SIG-M5 treated with dmso at 0.1 percent for 504 hours (cell line): ENCODE data around the gene MOGAT3.

Source experiments
- DNase-seq: peaks from one replicate; lab custom pipeline; 2025; ENCODE audit not compliant: unreplicated experiment; lab: John Stamatoyannopoulos, UW

MOGAT3 gene

DNA sequence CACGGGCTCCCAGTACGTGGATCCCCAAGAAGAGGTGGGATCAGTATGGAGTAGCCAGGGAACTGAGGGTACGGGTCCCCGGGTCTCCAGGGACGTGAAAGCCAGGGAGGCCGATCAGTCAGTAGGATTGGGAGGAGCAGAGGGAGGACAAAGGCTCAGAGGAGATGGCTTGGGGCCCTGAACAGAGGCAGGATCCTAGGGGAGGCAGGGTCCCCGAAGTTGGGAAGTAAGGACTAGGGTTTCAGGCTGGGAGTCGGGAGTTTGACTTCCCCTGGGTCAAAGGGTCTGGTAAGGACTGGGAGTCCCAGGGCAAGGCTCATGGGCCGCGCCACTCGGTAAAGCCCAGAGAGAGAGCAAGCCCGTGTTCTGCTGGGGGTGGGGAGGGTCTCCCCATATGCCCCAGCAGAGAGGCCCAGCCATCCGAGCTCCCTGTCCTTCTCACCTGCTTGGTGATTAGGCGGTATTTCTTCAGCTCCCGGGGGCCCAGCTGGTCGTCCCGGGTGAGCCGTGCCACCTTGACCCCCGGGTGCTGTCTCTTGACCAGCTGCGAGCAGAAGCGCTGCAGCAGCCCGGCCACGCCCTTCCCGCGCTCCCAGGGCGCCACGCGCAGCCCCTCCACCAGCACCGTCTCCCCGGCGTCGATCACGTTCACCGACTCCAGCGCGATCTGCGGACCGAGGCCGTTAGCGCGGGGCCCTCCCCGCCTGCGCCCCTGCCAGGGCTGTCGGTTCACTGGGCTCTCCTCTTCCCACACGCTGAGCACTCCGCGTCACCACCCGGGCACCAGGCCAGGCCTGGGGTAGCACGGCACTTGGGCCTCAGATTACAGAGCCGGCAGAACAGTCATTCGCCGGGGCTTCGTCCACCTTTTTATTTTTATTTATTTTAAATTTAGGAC, 27.7 kb downstream of the MOGAT3 start:
- no peak for DNase-seq

DNA sequence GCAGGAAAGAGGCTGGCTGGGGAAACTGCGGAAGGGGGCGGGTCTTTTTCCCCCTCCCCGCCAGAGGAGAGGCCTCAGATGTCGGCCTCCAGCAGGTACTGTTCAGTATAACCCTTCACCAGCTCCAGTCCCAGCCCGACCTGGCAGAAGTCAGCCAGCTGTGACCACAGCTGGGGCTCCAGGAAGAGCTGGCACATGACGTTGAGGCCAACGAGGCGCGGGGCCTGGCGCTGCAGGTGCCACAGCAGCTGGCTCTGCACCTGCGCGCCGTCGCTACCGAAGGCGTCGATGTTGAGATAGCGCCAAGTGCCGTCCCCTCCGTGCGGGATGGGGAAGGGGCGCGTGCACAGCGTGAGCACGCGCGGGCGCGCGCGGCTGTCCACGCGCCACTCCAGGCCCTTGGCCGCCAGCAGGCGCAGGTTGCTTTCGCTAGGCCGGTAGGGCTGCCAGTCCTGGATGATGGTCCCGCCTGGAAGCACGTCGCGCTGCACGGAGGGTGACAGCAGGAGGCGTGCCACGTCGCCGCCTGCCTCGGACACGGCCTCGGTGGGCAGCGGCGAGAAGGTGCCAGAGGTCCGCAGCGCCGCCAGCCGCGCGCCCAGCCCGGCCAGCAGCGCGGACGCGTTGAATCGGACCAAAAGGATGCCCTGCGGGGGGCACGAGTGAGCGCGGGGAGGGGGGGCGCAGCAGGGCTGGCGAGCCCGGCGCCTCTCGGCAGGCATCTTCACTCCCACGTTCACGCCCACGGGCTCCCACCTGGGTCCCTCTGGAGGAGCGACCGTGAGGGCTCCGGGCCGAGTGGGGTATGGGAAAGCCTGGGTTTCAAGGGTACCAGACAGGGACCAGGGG, 28.6 kb downstream of the MOGAT3 start:
- DNase-seq = no peak

DNA sequence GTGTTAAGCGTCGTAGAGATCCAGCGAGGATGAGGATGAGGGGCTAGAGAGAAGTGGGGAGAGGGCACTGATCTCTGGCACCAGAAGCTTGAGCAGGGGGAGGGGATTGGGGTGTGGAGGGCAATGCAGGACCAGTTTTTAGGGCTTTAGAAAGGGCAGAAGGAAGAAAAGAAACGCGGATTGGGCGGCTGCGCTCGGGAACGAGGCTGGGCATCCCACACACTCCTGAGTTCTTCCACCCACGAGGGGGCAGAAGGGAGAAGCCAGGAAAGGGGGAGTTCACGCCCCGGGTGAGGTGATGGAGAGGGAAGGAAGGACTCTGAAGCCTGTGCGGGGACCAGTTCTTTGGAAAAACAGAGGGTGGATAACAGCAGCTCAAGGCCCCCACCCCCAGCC, 29.4 kb downstream of the MOGAT3 start:
- no peak for DNase-seq

DNA sequence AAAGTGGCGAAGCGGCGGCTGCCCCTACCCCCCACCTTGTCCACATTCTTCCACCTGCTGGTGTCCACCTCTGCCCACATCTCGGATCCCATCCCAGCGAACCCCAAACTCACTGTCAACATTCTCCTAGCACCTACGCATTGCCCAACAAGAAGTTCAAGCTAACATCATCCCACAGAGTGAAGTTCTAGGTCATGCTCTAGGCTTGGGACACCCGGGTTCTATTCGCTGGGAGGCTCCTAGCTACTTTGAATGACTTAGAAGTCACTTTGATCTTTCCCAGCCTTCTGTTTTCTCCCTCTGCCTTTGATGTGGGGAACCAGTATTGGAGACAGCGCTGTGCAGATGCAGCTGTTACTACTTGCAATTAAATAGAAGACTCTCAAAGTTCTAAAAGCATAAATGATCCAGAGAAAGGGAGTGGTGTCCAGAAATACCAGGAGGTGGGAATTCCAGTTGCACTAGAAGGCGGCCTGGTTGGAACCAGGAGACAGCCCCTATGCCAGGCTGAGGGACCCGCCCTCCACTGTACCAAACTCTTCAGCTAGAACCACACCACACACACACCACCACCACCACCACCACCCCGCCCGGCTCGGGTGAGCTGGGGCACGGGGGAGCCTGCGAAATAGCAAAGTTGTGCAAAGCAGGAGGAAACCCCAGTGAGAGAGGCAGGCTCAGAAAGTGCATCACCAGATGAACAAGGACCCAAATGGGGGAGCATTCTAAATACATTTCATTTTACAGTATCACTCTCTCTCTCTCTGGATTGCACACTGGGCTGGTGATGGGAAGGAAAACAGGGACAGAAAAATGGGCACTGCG, 30.0 kb downstream of the MOGAT3 start:
- DNase-seq = no peak

DNA sequence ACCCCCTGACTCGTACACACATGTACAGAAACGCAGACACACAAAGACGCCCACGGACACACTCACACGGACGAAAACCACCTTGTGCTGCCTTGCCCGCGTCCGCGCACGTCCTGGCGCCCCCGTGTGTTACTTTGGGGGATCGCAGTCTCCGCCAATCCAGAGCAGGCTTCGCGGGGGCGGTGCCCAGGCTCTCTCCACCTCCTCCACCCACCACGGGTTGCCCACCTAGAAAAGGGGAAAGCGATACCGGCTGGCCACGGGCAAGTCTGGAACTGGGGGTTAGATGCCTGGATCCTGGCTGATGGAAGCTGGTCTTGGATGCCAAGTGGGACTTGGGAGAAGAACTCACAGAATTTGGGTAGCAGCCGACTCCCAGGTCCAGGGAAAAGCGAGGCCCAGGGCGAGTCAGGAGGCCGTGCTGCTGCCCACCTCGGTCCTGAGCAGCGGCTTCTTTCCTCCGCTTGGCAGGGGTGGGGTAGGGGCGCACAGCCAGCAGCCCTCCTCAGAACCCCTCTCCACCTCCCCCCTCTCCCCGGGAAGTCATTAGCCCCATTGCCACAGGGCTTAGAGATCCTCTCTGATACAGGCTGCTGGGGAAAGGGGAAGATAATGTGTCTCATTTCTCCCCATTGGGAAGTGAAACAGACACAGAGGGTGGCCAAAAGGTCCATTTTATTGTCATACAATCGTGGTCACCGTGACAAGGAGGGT, 30.8 kb downstream of the MOGAT3 start:
- DNase-seq = peak; percentile 54

- no peak for DNase-seq
These were observed 31.6 kb downstream of the MOGAT3 start for GRCh38 chr7:101169110-101169837.

GRCh38 chr7:101168412-101169049, 32.3 kb downstream of the MOGAT3 start:
- DNase-seq = no peak

DNA sequence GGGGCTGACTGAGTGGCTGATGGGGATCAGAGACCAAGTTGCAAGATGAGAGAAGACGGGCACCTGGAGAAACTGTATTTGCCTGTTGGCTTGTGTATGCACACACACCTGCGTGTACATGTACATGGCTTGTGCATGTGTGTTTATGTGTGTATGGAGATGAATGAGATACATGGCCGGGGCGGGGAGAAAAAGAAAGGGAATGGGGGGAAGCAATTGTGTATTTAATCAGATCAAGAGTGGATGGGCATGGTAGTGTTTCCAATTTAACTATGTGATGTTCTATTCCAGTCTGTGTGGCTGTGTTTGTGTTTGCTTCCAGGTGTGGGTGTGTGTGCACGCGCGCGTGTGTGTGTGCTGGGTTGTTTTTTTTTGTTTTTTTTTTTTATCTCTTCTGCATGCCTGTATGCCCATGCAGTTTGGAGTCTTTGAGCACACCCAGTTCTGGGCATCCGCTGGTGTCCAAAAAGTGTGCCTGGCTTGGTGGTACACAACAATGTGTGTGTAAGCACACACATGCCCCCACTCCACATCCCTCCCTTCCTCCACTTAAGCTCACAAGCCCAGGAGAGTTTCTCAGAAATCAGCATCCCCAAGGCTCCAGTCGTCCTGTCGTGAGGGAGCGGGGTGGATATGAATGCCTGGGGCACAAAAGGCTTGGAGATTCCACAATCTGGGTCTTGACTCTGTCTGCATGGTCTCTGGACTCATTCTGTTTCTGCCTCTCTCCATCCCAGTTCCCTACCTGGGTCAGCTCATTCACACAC, 33.0 kb downstream of the MOGAT3 start:
- DNase-seq = no peak

DNA sequence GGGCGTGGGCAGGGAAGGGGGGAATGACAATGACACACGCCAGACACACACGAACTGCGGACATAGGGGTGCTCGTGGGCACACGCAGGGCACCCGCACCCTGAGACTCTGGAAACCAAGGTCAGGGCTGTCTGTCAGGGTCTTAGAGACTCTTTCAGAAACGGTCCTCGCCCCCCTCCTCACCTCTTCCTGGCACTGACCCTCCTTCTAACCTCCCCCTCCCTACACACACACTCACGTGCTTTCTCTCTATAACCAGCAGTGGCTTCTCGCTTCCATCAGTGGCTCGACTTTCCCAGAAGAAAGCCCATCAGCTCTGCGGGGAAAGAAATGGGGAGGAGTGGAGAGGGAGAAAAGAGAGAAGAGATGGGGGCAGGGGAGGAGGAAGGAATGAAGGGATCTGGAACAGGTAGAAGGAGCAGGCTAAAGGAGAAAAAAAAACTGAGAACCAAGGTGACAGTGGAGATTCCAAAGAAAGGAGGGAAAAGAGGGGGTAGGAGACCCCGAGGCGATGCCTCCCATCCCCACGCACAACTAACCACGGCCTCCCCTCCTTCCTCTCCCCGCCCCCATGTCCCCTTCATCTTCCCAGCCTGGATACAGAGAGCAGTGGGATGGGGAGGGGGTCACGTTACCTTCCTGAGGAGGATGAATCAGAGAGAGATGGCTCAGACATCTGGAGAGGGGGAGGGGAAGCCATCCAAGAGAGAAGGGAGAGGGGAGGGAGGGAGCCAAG, 33.8 kb downstream of the MOGAT3 start:
- no peak for DNase-seq

DNA sequence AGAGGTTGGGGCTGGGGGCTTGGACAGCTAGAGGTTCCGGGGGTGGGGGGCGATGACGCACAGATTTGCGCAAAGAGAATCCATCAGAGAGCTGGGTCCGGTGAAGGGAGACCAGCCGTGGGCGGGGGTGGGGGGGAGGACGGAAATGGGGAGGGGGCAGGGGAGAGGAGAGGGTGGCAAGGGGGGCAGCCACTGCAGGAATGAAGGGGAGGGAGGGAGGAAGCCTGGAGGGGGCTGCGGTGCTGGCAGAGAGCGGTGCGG, 34.3 kb downstream of the MOGAT3 start:
- no peak for DNase-seq

DNA sequence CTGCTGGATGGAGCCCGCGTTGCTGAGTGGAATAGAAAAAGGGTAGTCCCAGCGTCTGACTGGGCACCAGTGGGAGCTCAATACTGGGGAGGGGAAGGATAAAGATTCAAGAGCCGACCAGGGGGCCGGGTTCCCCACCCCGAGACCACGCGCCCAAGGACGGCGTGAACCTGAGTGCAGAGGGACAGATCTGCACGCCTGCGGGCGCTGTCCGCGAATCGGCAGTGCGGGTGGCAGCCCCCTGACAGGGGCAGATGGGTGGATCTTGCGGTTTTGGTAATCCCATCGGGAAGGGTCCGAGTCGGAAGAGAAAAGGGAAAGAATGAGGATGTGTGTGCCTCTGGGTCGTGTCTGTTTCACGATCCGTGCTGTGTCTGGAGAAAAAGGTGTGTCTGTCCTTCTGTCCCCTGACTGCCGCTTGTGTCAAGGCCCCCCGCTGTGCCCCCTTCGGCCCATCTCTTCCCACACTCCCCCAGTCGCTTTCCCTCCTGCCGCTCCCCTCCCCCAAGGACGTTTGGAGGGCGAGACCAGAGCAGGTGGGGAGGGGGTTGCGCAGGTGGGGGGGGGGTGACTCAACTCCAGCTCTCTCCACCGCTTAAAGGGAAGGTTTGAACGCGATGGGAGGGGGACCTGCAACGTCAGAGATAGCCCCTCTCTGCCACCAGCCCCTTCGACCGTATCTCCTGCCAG, 34.7 kb downstream of the MOGAT3 start:
- no peak for DNase-seq

- peak; percentile 94 for DNase-seq
These were observed 35.5 kb downstream of the MOGAT3 start, which contains the start of gene VGF for GRCh38 chr7:101165075-101165957. VGF (minus strand) TSS chr7:101165569; CDS start chr7:101164843, 726 bp downstream.

DNA sequence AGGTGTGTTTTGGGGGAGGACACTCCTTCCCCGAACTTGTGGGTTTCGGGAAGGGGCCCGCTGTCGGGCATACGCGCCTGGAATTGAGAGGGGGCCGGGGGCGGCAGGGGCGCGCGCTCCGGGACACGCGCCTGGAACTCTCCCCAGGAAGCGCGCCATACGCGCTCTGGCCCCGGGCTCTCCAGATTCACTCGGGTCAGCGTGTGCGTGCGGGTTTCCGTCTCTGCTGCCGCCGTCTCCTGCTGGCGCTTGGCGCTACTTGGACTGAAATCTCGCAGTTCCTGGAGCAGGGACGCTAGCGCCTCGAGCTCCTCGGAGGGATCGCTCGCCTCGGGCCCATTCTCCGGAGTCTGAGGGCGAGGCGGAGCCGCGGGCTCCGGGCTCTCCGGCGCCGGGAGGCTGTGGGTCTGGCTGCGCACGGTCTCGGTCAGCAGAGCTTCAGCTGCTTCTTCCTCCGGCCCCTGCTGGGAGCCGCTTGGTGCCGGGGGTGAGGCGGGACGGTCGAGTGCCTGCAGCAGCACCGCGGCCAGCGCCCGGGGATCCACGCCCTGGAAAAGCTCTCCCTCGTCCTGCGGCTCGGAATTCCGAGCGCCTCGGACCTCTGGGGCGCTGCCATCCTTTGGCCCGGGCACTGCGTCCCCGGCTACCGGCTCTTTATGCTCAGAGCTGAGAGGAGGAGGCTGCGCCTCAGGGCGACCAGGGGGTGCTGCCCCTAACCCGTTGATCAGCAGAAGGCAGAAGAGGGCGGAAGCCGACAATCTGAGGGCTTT, 36.6 kb downstream of the MOGAT3 start:
- peak; percentile 41 for DNase-seq

DNA sequence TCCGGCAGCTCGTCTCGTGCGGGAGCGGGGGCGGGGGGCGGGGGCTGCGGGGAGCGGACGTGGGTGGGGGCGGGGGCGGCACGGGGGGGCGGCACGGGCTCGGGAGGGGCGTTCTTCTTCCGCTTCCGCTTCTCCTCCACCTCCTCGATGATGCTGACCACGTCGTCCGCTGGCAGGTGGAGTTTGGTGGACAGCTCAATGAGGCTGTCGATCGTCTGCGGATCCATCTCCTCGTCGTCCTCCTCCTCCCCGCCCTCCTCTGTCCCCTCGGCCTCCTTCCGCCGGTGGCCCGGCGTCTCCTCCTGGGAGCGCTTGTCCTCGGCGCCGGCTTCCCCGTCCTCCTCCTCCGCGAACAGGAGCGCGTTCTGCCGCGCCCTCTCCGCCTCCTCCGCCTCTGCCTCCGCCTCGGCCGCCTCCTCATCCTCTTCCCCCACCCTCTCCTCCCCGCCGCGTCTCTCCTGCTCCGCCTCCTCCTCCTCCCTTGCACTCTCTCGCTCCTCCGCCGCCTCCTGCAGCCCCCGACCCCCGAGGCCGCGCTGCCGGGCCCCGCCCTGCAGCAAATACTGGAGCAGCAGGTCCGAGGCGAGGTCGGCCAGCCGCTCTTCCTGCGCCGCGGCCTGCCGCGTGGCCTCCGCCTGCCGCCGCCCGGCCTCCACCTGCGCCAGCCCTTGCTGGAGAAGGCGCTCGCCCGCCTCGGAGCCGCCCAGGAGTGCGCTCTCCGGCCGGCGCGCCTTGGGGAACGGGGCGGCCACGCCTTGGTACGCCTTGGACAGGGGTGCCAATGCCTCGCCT, 37.4 kb downstream of the MOGAT3 start:
- DNase-seq = peak; percentile 50
